ENCODE results near the gene EXTL1.

The EXTL1 gene

GRCh38 chr1:26070296-26070962 lies 48.9 kb downstream of the EXTL1 start:
- no peak for DNase-seq (ENCODE audit: low spot score)

- DNase-seq (ENCODE audit: low spot score): no peak
These were observed 49.4 kb downstream of the EXTL1 start for GRCh38 chr1:26070963-26071342.

DNA sequence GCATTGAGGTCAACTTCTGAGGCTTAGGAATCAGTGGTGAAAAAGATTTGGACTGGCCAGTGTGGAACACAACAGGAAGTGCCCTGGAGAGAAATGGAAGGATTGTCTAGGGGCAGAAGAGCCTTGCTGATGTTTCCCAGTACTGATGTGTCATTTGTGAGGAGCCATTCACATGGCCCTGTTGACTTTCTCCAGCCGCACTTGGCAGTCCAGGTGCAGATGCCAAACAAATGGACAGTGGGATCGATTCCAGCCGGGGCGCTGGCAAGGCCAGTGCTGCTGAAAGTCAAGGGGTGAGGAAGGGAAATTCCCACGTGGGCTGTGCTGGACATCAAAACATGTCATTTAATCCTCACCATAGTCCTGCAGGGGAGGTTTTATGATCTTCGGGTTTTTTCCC lies 50.7 kb downstream of the EXTL1 start:
- DNase-seq (ENCODE audit: low spot score): no peak

- DNase-seq (ENCODE audit: low spot score): no peak
These were observed 54.0 kb downstream of the EXTL1 start for GRCh38 chr1:26075421-26076144.

- DNase-seq (ENCODE audit: low spot score): no peak
These were observed 55.9 kb downstream of the EXTL1 start for GRCh38 chr1:26077524-26077923.

- no peak for DNase-seq (ENCODE audit: low spot score)
These were observed 57.0 kb downstream of the EXTL1 start for GRCh38 chr1:26078286-26079177.

DNA sequence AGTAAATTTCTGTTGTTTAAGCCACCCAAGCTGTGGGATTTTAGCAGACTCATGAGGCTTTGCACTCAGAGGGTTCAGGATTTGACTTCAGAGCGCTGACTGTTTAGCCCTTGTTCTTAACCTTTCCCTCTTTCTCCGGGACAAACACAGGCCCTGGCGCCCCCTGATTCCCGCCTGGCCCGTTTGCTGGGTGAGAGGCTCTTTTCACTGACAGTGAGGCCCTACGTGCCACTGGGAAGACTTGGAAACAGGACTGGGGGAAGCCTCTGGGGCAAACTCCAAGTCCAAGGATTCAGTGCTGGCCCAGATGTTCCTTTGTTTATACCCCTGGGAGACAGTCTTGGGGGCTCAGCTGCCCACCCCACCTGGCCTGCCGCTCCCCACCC lies 57.6 kb downstream of the EXTL1 start:
- DNase-seq (ENCODE audit: low spot score): no peak

DNA sequence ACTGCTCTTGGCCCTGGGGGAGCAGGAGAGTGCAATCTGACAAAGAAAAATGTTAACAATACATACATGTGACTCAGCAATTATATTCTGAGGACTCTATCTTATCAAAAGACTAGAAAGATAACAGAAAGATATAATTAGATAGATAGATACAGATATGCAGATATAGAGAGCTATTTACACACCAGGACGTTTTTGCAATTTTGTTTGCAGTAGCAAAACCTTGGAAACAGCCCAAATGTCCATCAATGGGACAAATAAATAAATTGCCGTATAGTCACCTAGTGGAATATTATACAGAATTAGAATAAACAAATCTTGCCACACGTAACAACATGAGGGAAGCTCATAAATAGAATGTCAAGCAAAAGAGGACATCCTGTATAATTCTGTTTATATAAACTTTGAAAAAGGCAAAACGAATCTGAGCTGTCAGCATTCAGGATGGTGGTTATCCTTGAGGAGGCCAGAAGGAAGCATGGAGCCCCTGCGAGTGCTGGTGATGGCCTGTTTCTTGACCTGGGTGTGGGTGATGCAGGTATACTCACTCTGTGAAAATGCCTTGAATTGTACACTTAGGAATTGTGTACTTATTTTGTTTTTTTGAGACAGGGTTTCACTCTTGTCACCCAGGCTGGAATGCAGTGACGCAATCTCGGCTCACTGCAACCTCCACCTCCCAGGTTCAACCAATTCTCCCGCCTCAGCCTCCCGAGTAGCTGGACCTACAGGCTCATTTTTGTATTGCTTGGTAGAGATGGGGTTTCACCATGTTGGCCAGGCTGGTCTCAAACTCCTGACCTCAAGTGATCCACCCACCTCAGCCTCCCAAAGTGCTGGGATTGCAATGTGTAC lies 58.6 kb downstream of the EXTL1 start:
- DNase-seq (ENCODE audit: low spot score): no peak

- no peak for DNase-seq (ENCODE audit: low spot score)
These were observed 59.9 kb downstream of the EXTL1 start for GRCh38 chr1:26081267-26082019.

DNA sequence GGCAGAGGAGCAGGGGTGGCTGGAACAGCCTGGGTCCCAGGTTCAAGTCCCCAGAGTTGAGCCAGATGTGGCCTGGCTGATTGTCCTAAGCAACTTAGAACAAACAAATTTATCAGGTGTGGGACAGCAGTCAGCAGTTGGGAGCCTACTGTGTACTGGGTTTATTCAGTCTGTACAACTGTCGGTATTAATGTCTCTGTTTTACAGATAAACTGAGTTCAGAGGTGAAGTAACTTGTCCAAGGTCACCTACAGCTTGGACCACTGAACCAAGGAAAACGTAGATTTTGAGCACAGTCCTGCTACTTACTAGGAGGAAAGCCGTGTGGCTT lies 60.4 kb downstream of the EXTL1 start:
- DNase-seq (ENCODE audit: low spot score): no peak

DNA sequence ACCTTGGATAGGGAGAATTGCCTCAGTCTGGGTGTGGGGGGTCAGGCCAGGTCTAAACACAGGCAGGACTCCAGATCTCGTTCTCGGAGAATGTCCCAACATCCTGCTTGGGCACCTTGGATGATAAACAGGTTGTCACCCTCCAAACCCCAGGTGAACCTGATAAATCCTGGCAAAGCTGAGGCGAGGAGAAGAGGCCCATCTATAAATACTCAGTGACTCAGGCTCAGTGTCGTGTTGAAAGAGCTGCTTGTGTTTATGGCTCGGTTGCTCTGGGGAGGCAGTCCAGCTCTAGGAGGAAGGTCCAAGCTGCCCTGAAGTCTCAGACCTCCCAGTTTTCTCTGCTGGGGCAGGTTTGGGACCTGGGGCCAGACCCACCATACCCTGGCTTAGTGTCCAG lies 61.6 kb downstream of the EXTL1 start:
- DNase-seq (ENCODE audit: low spot score): no peak

- no peak for DNase-seq (ENCODE audit: low spot score)
These were observed 62.6 kb downstream of the EXTL1 start for GRCh38 chr1:26084091-26084561.

- DNase-seq (ENCODE audit: low spot score): no peak
These were observed 63.3 kb downstream of the EXTL1 start for GRCh38 chr1:26084844-26085243.

Measured in CD4-positive, alpha-beta T cell treated with Interleukin-6 at 100 ng/mL for 8 hours (primary cell).